SKM-1 (cell line): ENCODE measurements around the gene GUK1.

Experiments used
- DNase-seq: peaks from one replicate; lab custom pipeline; 2025; ENCODE audit not compliant: unreplicated experiment; lab: John Stamatoyannopoulos, UW

The GUK1 gene

DNA sequence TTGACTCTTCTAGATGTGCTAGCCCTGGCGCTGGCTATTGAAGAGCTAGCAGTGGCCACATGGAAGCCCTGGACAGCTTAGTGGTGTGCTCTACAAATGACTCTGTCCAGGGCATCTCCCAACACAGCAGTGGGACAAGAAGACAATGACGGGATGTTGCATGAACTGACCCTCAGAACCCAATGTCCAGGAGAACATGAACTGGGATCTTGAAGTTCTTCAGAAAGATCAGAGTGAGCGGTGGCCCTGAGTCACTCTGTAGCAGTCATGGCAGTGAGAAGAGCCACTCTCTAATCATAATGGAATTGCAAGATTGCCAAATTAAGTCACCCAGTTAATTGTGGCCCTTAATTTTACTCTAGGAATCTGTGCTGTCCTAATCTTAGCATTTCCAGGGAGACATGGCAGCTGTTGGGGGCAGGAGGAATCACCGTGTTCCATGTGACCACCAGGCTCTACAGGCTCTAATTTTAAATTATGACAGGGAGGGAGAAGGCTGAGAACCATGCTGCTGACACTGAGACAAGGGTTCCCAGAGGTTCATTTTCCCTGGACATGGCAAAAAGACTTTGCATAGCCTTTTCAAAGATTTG, 57.6 kb downstream of the GUK1 start:
- no peak for DNase-seq
